HEK293 (cell line): Measurements from ENCODE around the gene POMC.

Source experiments
- CTCF ChIA-PET: fragments of 350-600 bp; formaldehyde crosslinking; extraction: SDS; loops from one replicate; lab custom pipeline; 2021; ENCODE audit warnings: antibody characterized with exemption; lab: Yijun Ruan, JAX
- POLR2A ChIA-PET: fragments of 300-600 bp; formaldehyde crosslinking; extraction: SDS; loops from one replicate; lab custom pipeline; 2020; ENCODE audit warnings: antibody characterized with exemption, inconsistent platforms; lab: Yijun Ruan, JAX
- H3K27ac ChIP-seq: fragments of 200-500 bp; sonication (Bioruptor generic); 2 replicates; pipeline ENCODE4 v1.5.1; 2014; ENCODE audit warnings: low read depth, low read length, control low read depth, inconsistent platforms; ENCODE audit errors: extremely low read depth
- H3K36me3 ChIP-seq, 2 experiments: fragments of 200-500 bp in 1 of 2; sonication (Bioruptor generic) in 1 of 2; 1 replicate in 1 of 2; 2 replicates in 1 of 2; pipeline ENCODE4 v1.5.1; 2014 to 2017; ENCODE audit warnings: inconsistent platforms in 2 of 2, low read length in 2 of 2; ENCODE audit not compliant: control insufficient read depth in 2 of 2, insufficient read depth in 1 of 2
- H3K4me1 ChIP-seq: fragments of 200-500 bp; sonication (Bioruptor generic); 2 replicates; pipeline ENCODE4 v1.5.1; 2014; ENCODE audit warnings: mild to moderate bottlenecking, low read length, inconsistent platforms; ENCODE audit not compliant: control insufficient read depth, insufficient read depth
- H3K4me3 ChIP-seq: 2 replicates; pipeline ENCODE4 v1.5.1; 2011; ENCODE audit warnings: low read depth, mild to moderate bottlenecking, control low read depth, low read length, moderate library complexity
- H3K9me3 ChIP-seq: fragments of 200-500 bp; sonication (Bioruptor generic); 2 replicates; pipeline ENCODE4 v1.5.1; 2014; ENCODE audit warnings: low read depth, low read length, inconsistent platforms; ENCODE audit not compliant: control insufficient read depth, insufficient read depth
- HOXA7 ChIP-seq: sonication (generic); formaldehyde crosslinking; IDR thresholded peaks from 2 replicates; pipeline ENCODE4 v1.8.1; 2022; ENCODE audit warnings: missing genetic modification reagents, borderline replicate concordance
- HOXD13 ChIP-seq: sonication (generic); formaldehyde crosslinking; IDR thresholded peaks from 2 replicates; pipeline ENCODE4 v1.8.0; 2022; ENCODE audit warnings: missing genetic modification reagents, borderline replicate concordance
- KLF8 ChIP-seq: fragments of 450-650 bp; formaldehyde crosslinking; IDR thresholded peaks from 2 replicates; pipeline ENCODE4 v1.5.1; 2016; ENCODE audit warnings: missing biosample characterization, missing genetic modification characterization
- OSR2 ChIP-seq: fragments of 450-650 bp; formaldehyde crosslinking; IDR thresholded peaks from 2 replicates; pipeline ENCODE4 v1.5.1; 2016; ENCODE audit warnings: missing biosample characterization, missing genetic modification characterization
- TCF7L2 ChIP-seq: IDR thresholded peaks from 2 replicates; pipeline ENCODE4 v1.6.1; 2011; ENCODE audit warnings: low read depth, mild to moderate bottlenecking, inconsistent platforms, low read length, moderate library complexity, borderline replicate concordance
- TRIM28 ChIP-seq: IDR thresholded peaks from 2 replicates; pipeline ENCODE4 v1.6.1; 2011; ENCODE audit warnings: low read length, control low read depth, borderline replicate concordance
- ZBTB10 ChIP-seq: fragments of 450-650 bp; formaldehyde crosslinking; IDR thresholded peaks from 2 replicates; pipeline ENCODE4 v1.5.1; 2016; ENCODE audit warnings: missing biosample characterization, missing genetic modification characterization
- ZBTB8A ChIP-seq: fragments of 450-650 bp; formaldehyde crosslinking; IDR thresholded peaks from 2 replicates; pipeline ENCODE4 v1.5.1; 2016; ENCODE audit warnings: missing biosample characterization, missing genetic modification characterization
- ZNF146 ChIP-seq: fragments of 450-650 bp; formaldehyde crosslinking; IDR thresholded peaks from 2 replicates; pipeline ENCODE4 v1.5.1; 2016; ENCODE audit warnings: missing biosample characterization, missing genetic modification characterization
- ZNF221 ChIP-seq: fragments of 450-650 bp; formaldehyde crosslinking; IDR thresholded peaks from 2 replicates; pipeline ENCODE4 v1.5.1; 2017; ENCODE audit warnings: missing biosample characterization, missing genetic modification characterization, borderline replicate concordance
- ZNF280C ChIP-seq: fragments of 450-650 bp; formaldehyde crosslinking; IDR thresholded peaks from 2 replicates; pipeline ENCODE4 v1.5.1; 2016; ENCODE audit warnings: missing biosample characterization, missing genetic modification characterization
- ZNF292 ChIP-seq: fragments of 450-650 bp; formaldehyde crosslinking; IDR thresholded peaks from 2 replicates; pipeline ENCODE4 v1.5.1; 2016; ENCODE audit warnings: low read depth, missing biosample characterization, missing genetic modification characterization, borderline replicate concordance
- ZNF350 ChIP-seq: fragments of 450-650 bp; formaldehyde crosslinking; IDR thresholded peaks from 2 replicates; pipeline ENCODE4 v1.5.0; 2017; ENCODE audit warnings: missing biosample characterization, mild to moderate bottlenecking, missing genetic modification characterization
- ZNF513 ChIP-seq: fragments of 450-650 bp; IDR thresholded peaks from 2 replicates; pipeline ENCODE4 v1.5.1; 2018; ENCODE audit warnings: missing biosample characterization, missing genetic modification characterization
- ZNF555 ChIP-seq: fragments of 450-650 bp; formaldehyde crosslinking; conservative IDR thresholded peaks from 2 replicates; pipeline ENCODE4 v1.5.1; 2017; ENCODE audit warnings: missing biosample characterization, mild to moderate bottlenecking, missing genetic modification characterization, inconsistent platforms
- ZNF571 ChIP-seq: fragments of 450-650 bp; formaldehyde crosslinking; IDR thresholded peaks from 2 replicates; pipeline ENCODE4 v1.5.0; 2017; ENCODE audit warnings: missing biosample characterization, missing genetic modification characterization
- ZNF585B ChIP-seq: fragments of 450-650 bp; formaldehyde crosslinking; IDR thresholded peaks from 2 replicates; pipeline ENCODE4 v1.5.1; 2016; ENCODE audit warnings: missing biosample characterization, missing genetic modification characterization
- ZNF639 ChIP-seq: fragments of 450-650 bp; formaldehyde crosslinking; IDR thresholded peaks from 2 replicates; pipeline ENCODE4 v1.5.1; 2016; ENCODE audit warnings: missing biosample characterization, missing genetic modification characterization
- ZNF692 ChIP-seq: fragments of 450-650 bp; formaldehyde crosslinking; IDR thresholded peaks from 2 replicates; pipeline ENCODE4 v1.5.1; 2016; ENCODE audit warnings: missing biosample characterization, missing genetic modification characterization
- ZSCAN4 ChIP-seq: fragments of 450-650 bp; formaldehyde crosslinking; IDR thresholded peaks from 2 replicates; pipeline ENCODE4 v1.5.1; 2017; ENCODE audit warnings: missing biosample characterization, missing genetic modification characterization
- ZSCAN5A ChIP-seq: fragments of 450-650 bp; formaldehyde crosslinking; IDR thresholded peaks from 2 replicates; pipeline ENCODE4 v1.5.1; 2016; ENCODE audit warnings: missing biosample characterization, missing genetic modification characterization

Gene POMC

GRCh38 chr2:25173719-25174118 lies 5.3 kb upstream of the POMC start:
- Histone ChIP-seq H3K27ac (no peak overlapping the region), H3K9me3 (no peaks in the 10 kb centered on the region), H3K36me3 (no peaks in the 10 kb centered on the region), H3K4me3 (no peak overlapping the region), H3K4me1 (no peaks in the 10 kb centered on the region)
- TF ChIP-seq HOXA7 = no peak
- TF ChIP-seq ZNF350 = no peak
- TF ChIP-seq ZSCAN4 (tag by site-specific recombination) = no peak
- TF ChIP-seq TRIM28 = no peak
- no peak for TF ChIP-seq ZNF146 (tag by site-specific recombination)
- no peak for TF ChIP-seq ZNF280C (tag by site-specific recombination)
- no peak for TF ChIP-seq KLF8 (tag by site-specific recombination)
- no peak for TF ChIP-seq ZSCAN5A
- no peak for TF ChIP-seq ZNF513 (tag by site-specific recombination)
- no peak for TF ChIP-seq ZNF555 (tag by site-specific recombination)
- TF ChIP-seq ZBTB10 (tag by site-specific recombination) = no peak
- TF ChIP-seq ZNF692 = no peak
- ChIA-PET CTCF (no interaction called here), POLR2A (no interaction called here)

GRCh38 chr2:25170888-25171287 lies 2.5 kb upstream of the POMC start:
- Histone ChIP-seq H3K27ac (no peak overlapping the region), H3K4me1 (no peaks in the 10 kb centered on the region), H3K36me3 (no peaks in the 10 kb centered on the region), H3K9me3 (no peaks in the 10 kb centered on the region), H3K4me3 (no peak overlapping the region)
- ChIA-PET CTCF (interaction anchor here (0.7 kb wide), 1 partner anchor 568 kb away, joined by 4 read pairs; no protein-coding TSS in a partner anchor), POLR2A (no interaction called here)
- no peak for TF ChIP-seq TCF7L2
- no peak for TF ChIP-seq ZNF571 (tag by site-specific recombination)
- TF ChIP-seq ZNF292 (tag by site-specific recombination) = no peak
- no peak for TF ChIP-seq ZNF639 (tag by site-specific recombination)
- TF ChIP-seq HOXD13 (CRISPR knock-in tag) = no peak
- no peak for TF ChIP-seq ZBTB8A (tag by site-specific recombination)
- TF ChIP-seq ZNF585B (tag by site-specific recombination) = no peak
- TF ChIP-seq ZNF221 = no peak
- no peak for TF ChIP-seq OSR2 (tag by site-specific recombination)
